ENCODE data around the gene MCRIP1.

The MCRIP1 gene

GRCh38 chr17:81804559-81805399 lies 28.3 kb downstream of the MCRIP1 start:
- no peak for DNase-seq (ENCODE audit: low spot score)

DNA sequence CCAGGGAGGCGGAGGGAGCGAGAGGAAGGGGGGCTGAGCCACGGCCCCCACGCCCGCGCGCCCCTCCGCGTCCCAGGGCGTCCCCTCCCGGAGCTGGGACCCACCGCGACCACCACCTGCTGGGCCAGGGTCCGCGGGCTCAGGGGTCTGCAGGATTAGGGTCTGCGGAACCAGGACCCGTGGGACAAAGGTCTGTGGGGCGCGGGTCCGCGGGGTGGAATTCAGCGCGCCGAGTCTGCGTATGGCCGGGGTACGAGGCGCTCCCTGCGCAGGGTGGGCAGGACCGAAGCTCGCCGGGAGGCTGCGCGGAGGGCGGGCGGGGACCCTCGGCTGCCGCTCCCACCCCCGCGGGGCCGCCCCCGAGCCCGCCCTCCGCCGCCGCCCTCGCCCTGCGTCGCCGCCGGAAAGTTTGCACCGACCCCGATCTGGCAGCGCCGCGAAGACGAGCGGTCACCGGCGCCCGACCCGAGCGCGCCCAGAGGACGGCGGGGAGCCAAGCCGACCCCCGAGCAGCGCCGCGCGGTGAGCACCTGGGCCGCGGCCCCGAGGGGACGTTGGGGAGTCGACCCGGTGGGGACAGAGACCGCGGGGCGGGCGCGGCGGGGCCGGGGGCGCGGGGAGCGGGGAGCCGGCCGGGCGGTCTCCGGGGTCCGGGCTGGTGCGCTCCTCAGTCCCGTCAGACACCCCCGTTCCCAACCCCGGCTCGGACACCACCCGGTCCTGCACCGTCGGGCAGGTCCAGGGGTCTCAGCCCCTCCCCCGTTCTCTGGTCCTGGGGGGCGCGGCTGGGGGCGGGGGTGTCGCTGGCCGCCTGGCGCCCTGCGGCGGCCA lies 29.1 kb downstream of the MCRIP1 start, which contains the start of gene GCGR:
TSS of gene GCGR (plus strand) at position 423 of the 831 bp plus-strand sequence. CDS start 4,869 bp downstream, outside the sequence.
- DNase-seq (ENCODE audit: low spot score) = no peak

DNA sequence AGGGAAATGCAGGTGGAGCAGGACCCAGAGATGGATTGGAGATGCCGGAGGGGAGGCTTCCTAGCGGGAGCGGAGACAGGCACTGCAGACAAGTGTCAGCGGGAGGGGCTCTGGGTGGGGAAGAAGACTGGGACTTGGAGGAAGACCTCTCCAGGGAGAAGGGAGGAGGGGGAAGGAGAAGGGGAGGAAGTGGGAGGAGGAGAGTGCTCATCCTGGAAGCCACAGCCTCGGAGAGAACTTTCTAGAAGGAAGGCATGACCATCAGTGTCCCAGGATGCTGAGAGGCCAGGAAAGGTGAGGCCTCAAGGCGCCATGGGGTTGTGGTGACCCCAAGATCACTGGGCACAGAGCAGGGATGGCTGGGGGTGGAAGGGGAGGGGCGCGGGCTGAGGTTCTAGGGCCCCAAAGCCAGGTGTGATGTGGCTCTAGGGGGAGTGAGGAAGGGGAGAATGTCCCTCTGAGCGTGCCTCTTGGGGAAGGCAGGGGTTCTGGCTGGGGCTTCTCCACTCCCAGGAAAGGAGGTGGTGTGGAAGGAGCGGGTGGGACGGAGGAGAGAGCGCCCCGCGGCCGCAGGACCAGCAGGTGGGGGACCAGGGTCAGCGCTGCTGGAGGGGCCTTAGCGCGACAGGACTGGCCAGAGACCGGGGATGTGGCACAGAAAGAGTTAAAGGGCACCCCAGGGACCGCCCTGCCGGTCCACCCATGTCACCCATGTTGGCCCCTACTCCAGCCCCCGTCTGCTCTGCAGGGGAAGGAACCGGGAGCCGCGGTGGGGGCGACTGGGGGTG lies 30.0 kb downstream of the MCRIP1 start:
- no peak for DNase-seq (ENCODE audit: low spot score)

- no peak for DNase-seq (ENCODE audit: low spot score)
Observed at GRCh38 chr17:81802048-81802758, 30.9 kb downstream of the MCRIP1 start.

DNA sequence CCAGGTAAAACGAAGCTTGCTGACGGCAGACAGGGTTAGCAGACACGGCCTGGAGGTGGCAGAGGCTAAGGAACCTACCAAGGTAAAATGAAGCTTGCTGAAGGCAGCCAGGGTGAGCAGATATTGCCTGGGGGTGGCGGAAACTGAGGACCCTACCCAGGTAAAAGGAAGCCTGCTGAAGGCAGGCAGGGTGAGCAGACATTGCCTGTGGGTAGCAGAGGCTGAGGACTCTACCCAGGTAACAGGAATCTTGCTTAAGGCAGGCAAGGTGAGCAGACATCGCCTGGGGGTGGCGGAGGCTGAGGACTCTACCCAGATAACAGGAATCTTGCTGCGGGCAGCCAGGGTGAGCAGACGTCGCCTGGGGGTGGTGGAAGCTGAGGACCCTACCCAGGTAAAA lies 31.8 kb downstream of the MCRIP1 start:
- no peak for DNase-seq (ENCODE audit: low spot score)

GRCh38 chr17:81794509-81794908 lies 38.6 kb downstream of the MCRIP1 start:
- no peak for DNase-seq (ENCODE audit: low spot score)

GRCh38 chr17:81794074-81794476 lies 39.0 kb downstream of the MCRIP1 start:
- DNase-seq (ENCODE audit: low spot score) = no peak

DNA sequence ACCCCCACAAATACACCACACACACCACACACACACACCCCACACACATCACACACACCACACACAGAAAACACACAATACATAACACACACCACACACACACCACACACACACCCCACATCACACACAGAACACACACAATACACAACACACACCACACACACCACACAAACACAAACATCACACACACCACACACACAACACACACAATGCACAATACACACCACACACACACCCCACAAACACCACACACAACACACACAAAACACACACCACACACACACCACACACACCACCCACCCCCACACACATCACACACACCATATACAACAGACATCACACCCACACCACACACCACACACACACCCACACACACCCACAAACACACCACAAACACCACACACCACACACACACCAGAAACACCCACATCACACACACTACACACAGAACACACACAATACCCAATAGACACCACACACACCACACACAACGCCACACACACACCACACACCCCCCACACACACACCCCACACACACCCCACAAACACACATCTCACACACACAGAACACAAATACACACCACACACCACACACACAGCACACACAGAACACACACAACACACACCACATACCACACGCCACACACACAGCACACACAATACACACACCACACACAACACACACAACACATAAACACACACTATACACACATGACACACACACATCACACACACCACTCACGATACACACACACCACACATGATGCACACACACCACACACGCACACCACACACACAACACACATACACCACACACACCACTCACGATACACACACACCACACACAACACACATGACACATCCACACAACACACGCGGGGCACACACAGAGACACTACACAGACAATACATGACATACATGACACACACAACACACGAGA lies 40.1 kb downstream of the MCRIP1 start:
- no peak for DNase-seq (ENCODE audit: low spot score)
